Kidney epithelial cell (primary cell): ENCODE data around the gene CEACAM20. TPM values are rescaled to one million over a fixed set of nuclear protein-coding genes. Genes with fewer than 3 reads are reported as not detected.

ENCODE experiments used
- DNase-seq: peaks from one replicate; pipeline ENCODE4 v3.0.0-alpha.2; 2010; ENCODE audit warnings: low read depth
- H3K27me3 ChIP-seq: 2 replicates; pipeline ENCODE4 v1.6.0; 2011; ENCODE audit warnings: low read length; ENCODE audit not compliant: control insufficient read depth, insufficient read depth
- H3K36me3 ChIP-seq: 2 replicates; pipeline ENCODE4 v1.5.1; 2011; ENCODE audit warnings: low read length; ENCODE audit not compliant: control insufficient read depth, insufficient read depth
- H3K4me3 ChIP-seq: 2 replicates; pipeline ENCODE4 v1.5.1; 2011; ENCODE audit warnings: low read depth, mild to moderate bottlenecking, control low read depth, low read length
- CTCF ChIP-seq: IDR thresholded peaks from 2 replicates; pipeline ENCODE4 v1.5.1; 2011; ENCODE audit warnings: mild to moderate bottlenecking, moderate library complexity, low read length, control low read depth, inconsistent platforms; ENCODE audit not compliant: insufficient read depth, poor library complexity, severe bottlenecking
- total RNA-seq: library from RNA; depleted of rRNA; stranded (reverse); fragments of >200 nt; gene quantifications from 2 replicates; pipeline ENCODE4 v1.2.3, GENCODE V29; 2015

CEACAM20 gene
- total RNA-seq, 1 donor from 2014 or later: not detected

GRCh38 chr19:44515907-44516306 lies 13.6 kb downstream of the CEACAM20 start:
- H3K27me3 ChIP-seq: no peaks in the 10 kb centered on the region
- no peak for DNase-seq
- no peak for TF ChIP-seq CTCF
- no peak overlapping the region for H3K4me3 ChIP-seq
- no peaks in the 10 kb centered on the region for H3K36me3 ChIP-seq

GRCh38 chr19:44515031-44515430 lies 14.4 kb downstream of the CEACAM20 start:
- H3K36me3 ChIP-seq: no peaks in the 10 kb centered on the region
- H3K4me3 ChIP-seq: no peak overlapping the region
- H3K27me3 ChIP-seq: no peaks in the 10 kb centered on the region
- no peak for DNase-seq
- TF ChIP-seq CTCF: no peak

- DNase-seq: peak; percentile 7
- Histone ChIP-seq H3K36me3 (no peaks in the 10 kb centered on the region), H3K4me3 (no peak overlapping the region), H3K27me3 (no peaks in the 10 kb centered on the region)
- peak; percentile 78 for TF ChIP-seq CTCF
These were observed 16.9 kb downstream of the CEACAM20 start for GRCh38 chr19:44512326-44513298.

GRCh38 chr19:44509478-44509877 lies 20.0 kb downstream of the CEACAM20 start:
- H3K4me3 ChIP-seq: no peak overlapping the region
- no peak for DNase-seq
- TF ChIP-seq CTCF: no peak
- no peaks in the 10 kb centered on the region for H3K27me3 ChIP-seq
- H3K36me3 ChIP-seq: no peaks in the 10 kb centered on the region

GRCh38 chr19:44499962-44500949 lies 29.2 kb downstream of the CEACAM20 start, which contains the start of gene ZNF180:
ZNF180 (minus strand) TSS chr19:44500522; CDS start chr19:44497334, 3,188 bp downstream.
- DNase-seq: peak; percentile 75
- no peaks in the 10 kb centered on the region for H3K27me3 ChIP-seq
- H3K36me3 ChIP-seq: peaks cover 3% of the 10 kb centered on the region
- peak within 1 kb of the TSS; percentile 88 for H3K4me3 ChIP-seq
- TF ChIP-seq CTCF: peak; percentile 43
